SK-N-SH treated with all-trans-retinoic acid at 6 μM for 48 hours (cell line): Measurements from ENCODE around the gene CD300A.

ENCODE experiments used
- BACH2 ChIP-seq: fragments of 250-450 bp; sonication (Bioruptor Pico); IDR thresholded peaks from 2 replicates; pipeline ENCODE4 v1.9.0; 2021; ENCODE audit warnings: mild to moderate bottlenecking, borderline replicate concordance
- CSDC2 ChIP-seq: fragments of 250-450 bp; sonication (Bioruptor Pico); IDR thresholded peaks from 2 replicates; pipeline ENCODE4 v1.5.0; 2020; ENCODE audit warnings: mild to moderate bottlenecking, moderate library complexity
- ZNF70 ChIP-seq: fragments of 450-650 bp; formaldehyde crosslinking; IDR thresholded peaks from 2 replicates; pipeline ENCODE4 v1.5.0; 2020; ENCODE audit warnings: mild to moderate bottlenecking, moderate library complexity
- ZNF8 ChIP-seq: fragments of 450-650 bp; formaldehyde crosslinking; IDR thresholded peaks from 2 replicates; pipeline ENCODE4 v1.5.0; 2020; ENCODE audit warnings: mild to moderate bottlenecking, moderate library complexity
- TF ChIP-seq, protein P1 (sequence below): fragments of 250-450 bp; sonication (Bioruptor Pico); IDR thresholded peaks from 2 replicates; pipeline ENCODE4 v1.8.0; 2021; ENCODE audit warnings: low read depth, mild to moderate bottlenecking, moderate library complexity, borderline replicate concordance

DNA sequence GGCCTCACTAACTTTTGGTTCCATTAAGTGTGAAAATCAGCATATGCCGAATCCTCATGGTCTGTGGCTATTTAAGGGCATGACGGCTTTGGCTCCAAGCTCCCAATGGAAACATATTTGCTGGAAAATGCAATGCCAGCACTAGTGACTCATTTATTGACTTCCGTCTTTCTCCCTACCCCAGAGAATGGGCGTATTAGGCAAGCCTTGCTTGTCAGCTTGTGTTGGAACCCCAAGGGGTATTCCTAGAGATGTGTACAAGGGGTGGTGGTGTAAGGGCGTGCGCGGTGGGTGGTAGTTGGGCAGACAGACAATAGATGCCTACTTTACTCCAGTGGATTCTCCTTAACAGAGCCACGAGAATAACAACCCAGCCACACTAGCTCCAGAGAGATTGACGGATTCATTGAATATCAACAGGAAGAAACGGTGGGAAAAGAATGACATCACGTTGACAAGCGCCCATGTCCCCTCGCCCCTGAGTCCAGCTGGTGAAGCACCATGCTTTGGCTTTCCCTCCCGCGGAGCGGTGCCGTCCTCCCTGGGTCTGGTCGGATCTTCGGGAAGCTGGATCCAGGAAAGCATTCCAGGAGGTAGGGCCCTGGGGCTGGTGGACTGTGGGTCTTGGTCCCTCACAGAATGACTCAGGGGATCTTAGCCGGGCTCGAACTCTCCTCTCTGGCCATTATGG lies 54.5 kb downstream of the CD300A start:
- no peak for TF ChIP-seq ZNF8 (CRISPR knock-in tag)
- TF ChIP-seq, protein P1, sequence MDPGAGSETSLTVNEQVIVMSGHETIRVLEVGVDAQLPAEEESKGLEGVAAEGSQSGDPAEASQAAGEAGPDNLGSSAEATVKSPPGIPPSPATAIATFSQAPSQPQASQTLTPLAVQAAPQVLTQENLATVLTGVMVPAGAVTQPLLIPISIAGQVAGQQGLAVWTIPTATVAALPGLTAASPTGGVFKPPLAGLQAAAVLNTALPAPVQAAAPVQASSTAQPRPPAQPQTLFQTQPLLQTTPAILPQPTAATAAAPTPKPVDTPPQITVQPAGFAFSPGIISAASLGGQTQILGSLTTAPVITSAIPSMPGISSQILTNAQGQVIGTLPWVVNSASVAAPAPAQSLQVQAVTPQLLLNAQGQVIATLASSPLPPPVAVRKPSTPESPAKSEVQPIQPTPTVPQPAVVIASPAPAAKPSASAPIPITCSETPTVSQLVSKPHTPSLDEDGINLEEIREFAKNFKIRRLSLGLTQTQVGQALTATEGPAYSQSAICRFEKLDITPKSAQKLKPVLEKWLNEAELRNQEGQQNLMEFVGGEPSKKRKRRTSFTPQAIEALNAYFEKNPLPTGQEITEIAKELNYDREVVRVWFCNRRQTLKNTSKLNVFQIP (CRISPR knock-in tag) = no peak
- no peak for TF ChIP-seq BACH2 (CRISPR knock-in tag)
- no peak for TF ChIP-seq ZNF70 (CRISPR knock-in tag)
- no peak for TF ChIP-seq CSDC2 (CRISPR knock-in tag)
